T-helper 1 cell treated with Interleukin-12 subunit alpha and Interleukin-12 subunit beta and Interleukin-4 antibody, amounts not matched to agents 30 ng/mL and 1 ng/mL, for 36 hours (primary cell): ENCODE measurements around the gene ST6GALNAC2. TPM values are rescaled to one million over a fixed set of nuclear protein-coding genes. Genes with fewer than 3 reads are reported as not detected.
"Not testable (repeated sequence)": the region's sequence is repeated elsewhere in the genome, so short reads cannot be mapped to it uniquely, and the experiment has no call there.

Source experiments
- intact Hi-C: fragments of 100-400 bp; cut with micrococcal nuclease; formaldehyde crosslinking; loops from one replicate; pipeline ENCODE4 v1.15.1; 2024
- total RNA-seq: library from RNA; stranded (reverse); gene quantifications from 2 replicates; pipeline ENCODE4 v1.2.3, GENCODE V29; 2022

Gene ST6GALNAC2
- total RNA-seq, 1 donor from 2014 or later, result not detected

- intact Hi-C loops, result no loop called here
Measured at GRCh38 chr17:76541739-76542454, 43.8 kb downstream of the ST6GALNAC2 start.

GRCh38 chr17:76540381-76541300 is 45.0 kb downstream of the ST6GALNAC2 start:
- intact Hi-C loops, result no loop called here

- intact Hi-C loops, result no loop called here
Measured at GRCh38 chr17:76539631-76540271, 45.9 kb downstream of the ST6GALNAC2 start, which contains the start of gene PRCD. Gene PRCD (plus strand): TSS chr17:76540044. CDS start chr17:76540142, 98 bp downstream.

- intact Hi-C loops, result no loop called here
Measured at GRCh38 chr17:76538941-76539570, 46.6 kb downstream of the ST6GALNAC2 start.

GRCh38 chr17:76538281-76538931 is 47.3 kb downstream of the ST6GALNAC2 start:
- intact Hi-C loops, result no loop called here

- intact Hi-C loops, result no loop called here
Measured at GRCh38 chr17:76537578-76538280, 47.9 kb downstream of the ST6GALNAC2 start, which contains the start of gene CYGB. Gene CYGB (minus strand): TSS chr17:76537709. CDS start chr17:76537542, 167 bp downstream.

- intact Hi-C loops, result no loop called here
Measured at GRCh38 chr17:76537288-76537577, 48.4 kb downstream of the ST6GALNAC2 start.

- intact Hi-C loops, result no loop called here
Measured at GRCh38 chr17:76536511-76537287, 49.0 kb downstream of the ST6GALNAC2 start.

- intact Hi-C loops, result no loop called here
Measured at GRCh38 chr17:76535788-76536510, 49.7 kb downstream of the ST6GALNAC2 start.

GRCh38 chr17:76534831-76535732 is 50.6 kb downstream of the ST6GALNAC2 start:
- intact Hi-C loops, result no loop called here

- intact Hi-C loops, result not testable (repeated sequence)
Measured at GRCh38 chr17:76533640-76534359, 51.9 kb downstream of the ST6GALNAC2 start.

GRCh38 chr17:76532072-76532651 is 53.5 kb downstream of the ST6GALNAC2 start:
- intact Hi-C loops, result no loop called here

GRCh38 chr17:76531486-76532038 is 54.1 kb downstream of the ST6GALNAC2 start:
- intact Hi-C loops, result no loop called here

GRCh38 chr17:76530811-76531485 is 54.7 kb downstream of the ST6GALNAC2 start:
- intact Hi-C loops, result no loop called here

GRCh38 chr17:76530095-76530723 is 55.5 kb downstream of the ST6GALNAC2 start:
- intact Hi-C loops, result no loop called here
